NCI-H82 (cell line): ENCODE measurements around the gene CNOT9.
A peak's percentile ranks its signal among the peaks of the same experiment; 100 is the strongest.

Source experiments
- DNase-seq: peaks from one replicate; lab custom pipeline; 2025; lab: John Stamatoyannopoulos, UW

Gene CNOT9

GRCh38 chr2:218577482-218578220 is 9.0 kb downstream of the CNOT9 start:
- peak; percentile 79 for DNase-seq

DNA sequence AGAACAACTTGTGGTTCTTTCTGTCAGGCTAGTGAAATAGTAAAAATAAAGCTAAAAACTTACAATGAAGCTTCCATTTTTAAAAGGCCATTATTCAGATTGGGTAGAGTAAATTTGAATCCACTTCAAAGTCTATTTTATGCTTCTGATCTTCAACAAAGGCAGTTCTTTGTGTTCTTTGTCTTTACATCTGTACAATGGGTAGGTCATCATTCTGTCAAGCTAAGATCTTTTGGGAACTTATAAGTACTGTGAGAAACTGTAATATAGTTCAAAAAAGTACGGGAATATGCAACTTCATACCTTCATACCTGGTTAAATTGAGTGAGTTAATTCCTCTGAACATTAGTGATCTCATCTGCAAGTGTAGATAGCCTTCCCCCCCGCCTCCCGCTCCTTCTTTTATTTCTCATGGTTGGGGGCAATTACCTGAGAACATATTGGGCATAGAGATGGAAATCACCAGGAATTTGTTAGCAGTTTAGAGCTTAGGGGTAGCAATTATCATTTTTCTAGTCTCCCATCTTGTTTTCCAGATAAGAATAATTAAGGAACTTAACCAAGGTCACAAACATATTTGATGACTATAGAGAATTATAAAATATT is 9.7 kb downstream of the CNOT9 start:
- DNase-seq = no peak

GRCh38 chr2:218582076-218582475 is 13.4 kb downstream of the CNOT9 start:
- DNase-seq = no peak

GRCh38 chr2:218583983-218584850 is 15.6 kb downstream of the CNOT9 start:
- no peak for DNase-seq

- no peak for DNase-seq
Measured at GRCh38 chr2:218585541-218585940, 16.9 kb downstream of the CNOT9 start.

GRCh38 chr2:218605432-218605831 is 36.8 kb downstream of the CNOT9 start:
- DNase-seq = peak; percentile 42

GRCh38 chr2:218607436-218608115 is 38.9 kb downstream of the CNOT9 start, which contains the start of gene PLCD4:
TSS of gene PLCD4 (plus strand) at chr2:218607899. CDS start at chr2:218615740, 7,841 bp downstream.
- DNase-seq = peak; percentile 54

DNA sequence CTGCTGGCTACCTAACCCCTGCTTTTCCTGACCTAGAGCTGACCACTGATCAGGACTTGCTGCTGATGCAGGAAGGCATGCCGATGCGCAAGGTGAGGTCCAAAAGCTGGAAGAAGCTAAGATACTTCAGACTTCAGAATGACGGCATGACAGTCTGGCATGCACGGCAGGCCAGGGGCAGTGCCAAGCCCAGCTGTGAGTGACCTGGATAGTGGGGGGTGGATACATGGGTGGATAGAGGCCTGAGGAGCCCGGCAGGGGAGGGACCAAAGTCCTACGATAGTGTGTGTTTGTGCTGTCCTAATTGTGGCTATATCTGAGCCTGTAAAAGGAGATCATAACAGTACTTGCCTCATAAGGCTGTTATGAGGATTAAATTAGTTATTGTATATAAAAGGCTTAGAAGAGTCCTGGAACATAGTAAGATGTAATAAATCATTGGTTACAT is 47.3 kb downstream of the CNOT9 start:
- no peak for DNase-seq

- DNase-seq = peak; percentile 19
Measured at GRCh38 chr2:218618102-218618860, 49.6 kb downstream of the CNOT9 start.

DNA sequence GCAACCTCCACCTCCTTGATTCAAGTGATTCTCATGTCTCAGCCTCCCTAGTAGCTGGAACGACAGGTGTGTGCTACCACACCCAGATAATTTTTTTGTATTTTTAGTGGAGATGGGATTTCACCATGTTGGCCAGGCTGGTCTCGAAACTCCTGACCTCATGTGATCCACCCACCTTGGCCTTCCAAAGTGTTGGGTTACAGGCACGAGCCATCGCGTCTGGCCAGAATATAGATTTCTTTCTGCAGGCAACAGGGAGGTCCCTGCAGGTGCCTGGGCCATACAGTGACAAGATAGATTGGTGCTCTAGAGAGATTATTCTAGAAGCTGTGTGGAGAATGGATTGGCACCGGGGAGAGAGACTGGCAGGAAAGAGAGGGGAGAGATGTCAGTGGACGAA is 52.4 kb downstream of the CNOT9 start:
- no peak for DNase-seq

DNA sequence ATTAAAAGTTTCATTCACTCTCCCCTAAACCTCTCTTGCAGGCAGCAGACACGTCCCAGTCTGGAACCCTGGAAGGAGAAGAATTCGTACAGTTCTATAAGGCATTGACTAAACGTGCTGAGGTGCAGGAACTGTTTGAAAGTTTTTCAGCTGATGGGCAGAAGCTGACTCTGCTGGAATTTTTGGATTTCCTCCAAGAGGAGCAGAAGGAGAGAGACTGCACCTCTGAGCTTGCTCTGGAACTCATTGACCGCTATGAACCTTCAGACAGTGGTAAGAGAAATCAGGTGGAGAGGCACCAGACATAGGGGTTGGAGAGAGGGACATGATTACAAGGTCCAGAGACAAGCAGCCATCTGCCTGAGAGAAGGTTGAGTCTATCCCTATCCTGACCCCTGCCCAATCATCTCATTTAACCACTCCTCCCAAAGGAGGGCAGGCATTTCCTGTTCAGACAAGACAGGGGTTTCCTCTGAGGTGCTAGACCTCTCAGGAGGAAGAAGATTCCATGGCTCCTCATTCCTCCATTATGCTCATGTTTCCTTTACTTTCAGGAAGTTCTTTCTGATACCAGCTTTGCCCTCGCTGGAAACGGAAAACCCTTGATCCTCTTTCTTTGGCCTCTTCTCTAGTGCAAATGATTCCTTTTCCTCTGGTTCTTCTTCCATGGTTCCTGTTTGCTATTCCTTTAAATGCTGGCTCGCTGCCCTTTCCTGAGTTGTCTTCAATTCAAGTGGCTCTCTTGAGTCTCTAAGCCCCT is 54.1 kb downstream of the CNOT9 start:
- no peak for DNase-seq

DNA sequence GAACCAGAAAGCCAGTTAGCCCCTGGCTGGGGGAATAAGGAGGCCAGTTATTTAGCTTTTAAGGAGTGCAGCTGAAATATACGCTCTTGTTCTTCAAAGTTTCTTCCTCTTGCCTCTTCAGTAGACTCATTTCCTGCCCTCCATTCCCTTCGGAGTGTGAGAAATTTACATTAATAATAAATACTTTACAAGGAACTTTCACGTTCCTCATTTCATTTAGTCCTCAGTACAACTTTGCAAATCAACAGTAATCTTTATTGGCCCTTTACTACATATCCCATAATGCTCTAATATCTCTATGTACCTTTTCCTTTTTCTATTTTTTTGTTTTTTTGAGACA is 54.7 kb downstream of the CNOT9 start:
- DNase-seq = no peak

DNA sequence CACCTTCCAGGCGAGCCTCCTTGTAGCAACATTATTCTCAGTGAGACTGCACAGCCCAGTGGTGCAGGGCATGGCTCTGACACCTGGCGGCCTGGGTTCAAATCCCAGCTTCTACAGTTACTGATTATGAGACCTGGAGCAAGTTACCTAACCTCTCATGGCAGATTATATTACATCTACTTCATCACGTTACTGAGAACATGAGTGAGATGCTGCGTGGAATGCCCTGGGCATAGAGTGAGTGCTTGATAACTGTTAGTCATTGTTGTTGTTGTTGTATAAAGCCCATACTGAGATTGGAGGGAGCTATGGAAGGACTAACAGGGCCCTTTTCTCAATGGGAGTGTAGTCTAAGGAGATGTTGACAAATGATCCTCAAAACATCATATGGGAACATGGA is 57.7 kb downstream of the CNOT9 start:
- DNase-seq = no peak

GRCh38 chr2:218627939-218628338 is 59.3 kb downstream of the CNOT9 start:
- no peak for DNase-seq

DNA sequence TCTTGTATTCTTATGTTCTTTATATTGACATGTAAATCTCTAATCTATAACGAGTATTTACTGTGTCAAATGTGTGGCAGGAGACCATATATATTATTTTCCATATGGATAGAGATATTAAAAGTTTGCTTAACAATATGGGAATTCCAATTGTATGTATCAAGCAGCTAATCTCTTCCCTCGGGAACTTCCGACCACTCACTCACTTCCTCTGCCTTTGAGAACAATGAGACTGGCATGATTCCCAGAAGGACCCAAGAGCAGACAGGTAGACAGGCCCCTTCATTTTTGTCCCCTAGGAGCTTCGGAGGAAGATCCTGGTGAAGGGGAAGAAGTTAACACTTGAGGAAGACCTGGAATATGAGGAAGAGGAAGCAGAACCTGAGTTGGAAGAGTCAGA is 63.2 kb downstream of the CNOT9 start:
- no peak for DNase-seq

GRCh38 chr2:218635719-218636118 is 67.1 kb downstream of the CNOT9 start:
- no peak for DNase-seq

- DNase-seq = no peak
Measured at GRCh38 chr2:218638372-218638771, 69.7 kb downstream of the CNOT9 start.

- DNase-seq = no peak
Measured at GRCh38 chr2:218642121-218642656, 73.5 kb downstream of the CNOT9 start.

- no peak for DNase-seq
Measured at GRCh38 chr2:218642786-218643185, 74.1 kb downstream of the CNOT9 start.

DNA sequence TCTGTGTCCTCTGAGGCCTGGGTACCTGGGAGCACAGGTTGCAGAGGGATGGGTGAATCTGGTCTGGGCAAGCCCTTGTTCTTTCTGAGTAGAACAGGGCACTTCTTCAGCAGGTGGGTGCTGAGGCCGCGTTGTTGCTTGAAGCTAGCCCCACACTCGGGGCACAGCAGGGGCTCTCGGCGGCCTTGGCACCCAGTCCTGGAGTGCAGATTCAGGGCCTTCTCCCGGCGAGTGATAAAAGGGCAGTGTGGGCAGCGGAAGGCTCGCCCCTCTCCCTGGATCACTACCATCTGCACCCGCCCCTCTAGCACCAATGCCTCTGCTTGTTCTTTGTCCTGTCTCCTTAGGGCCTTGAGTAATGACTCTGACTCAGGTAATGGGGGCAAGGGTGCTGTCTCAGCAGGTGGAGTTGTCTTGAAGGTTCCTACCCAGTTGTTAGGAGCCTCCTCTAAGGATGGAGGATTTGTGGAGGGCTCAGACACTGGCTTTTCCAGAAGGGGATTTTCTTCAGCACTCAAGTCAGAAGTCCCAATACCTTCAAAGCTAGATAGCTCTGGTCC is 75.2 kb downstream of the CNOT9 start:
- no peak for DNase-seq
